ENCODE data around the gene PLA2G4C.

PLA2G4C gene

GRCh38 chr19:48110350-48110966, at the start of gene PLA2G4C:
Gene PLA2G4C, minus strand, starts transcription at chr19:48110817. Its CDS starts 4,288 bp downstream, at chr19:48106529.
- Histone ChIP-seq H3K27ac (ENCODE audit: low read length) (no peak within 1 kb of the TSS), H3K36me3 (ENCODE audit: insufficient read depth, low read depth, low read length) (peaks cover 11% of the 10 kb centered on the region), H3K4me3 (ENCODE audit: low read length) (peak within 1 kb of the TSS; percentile 78), H3K9ac (ENCODE audit: low read depth, low read length) (peak within 1 kb of the TSS; percentile 83; the same call in 1 of the 2 replicates), H3K4me1 (ENCODE audit: insufficient read depth, low read length) (no peaks in the 10 kb centered on the region; the same call in 1 of the 2 replicates), H3K27me3 (ENCODE audit: insufficient read depth, low read length) (peaks cover 7% of the 10 kb centered on the region; the same call in 1 of the 2 replicates), H3K9me3 (ENCODE audit: insufficient read depth, low read depth, low read length) (no peaks in the 10 kb centered on the region)

GRCh38 chr19:48158210-48158790, 47.7 kb upstream of the PLA2G4C start:
- no peaks in the 10 kb centered on the region for H3K9me3 ChIP-seq (ENCODE audit: insufficient read depth, low read depth, low read length)
- no peaks in the 10 kb centered on the region for H3K27me3 ChIP-seq (ENCODE audit: insufficient read depth, low read length)
- H3K4me1 ChIP-seq (ENCODE audit: insufficient read depth, low read length) = no peaks in the 10 kb centered on the region
- no peak overlapping the region for H3K4me3 ChIP-seq (ENCODE audit: low read length)
- no peak overlapping the region for H3K27ac ChIP-seq (ENCODE audit: low read length)
- no peak overlapping the region for H3K9ac ChIP-seq (ENCODE audit: low read depth, low read length)
- peaks cover 61% of the 10 kb centered on the region for H3K36me3 ChIP-seq (ENCODE audit: insufficient read depth, low read depth, low read length)

GRCh38 chr19:48154003-48154402, 43.4 kb upstream of the PLA2G4C start:
- Histone ChIP-seq H3K36me3 (ENCODE audit: insufficient read depth, low read depth, low read length) (peaks cover 65% of the 10 kb centered on the region), H3K9me3 (ENCODE audit: insufficient read depth, low read depth, low read length) (no peaks in the 10 kb centered on the region), H3K9ac (ENCODE audit: low read depth, low read length) (no peak overlapping the region), H3K27me3 (ENCODE audit: insufficient read depth, low read length) (no peaks in the 10 kb centered on the region), H3K27ac (ENCODE audit: low read length) (no peak overlapping the region), H3K4me1 (ENCODE audit: insufficient read depth, low read length) (no peaks in the 10 kb centered on the region), H3K4me3 (ENCODE audit: low read length) (no peak overlapping the region)

GRCh38 chr19:48152551-48152950, 41.9 kb upstream of the PLA2G4C start:
- Histone ChIP-seq H3K9me3 (ENCODE audit: insufficient read depth, low read depth, low read length) (no peaks in the 10 kb centered on the region), H3K36me3 (ENCODE audit: insufficient read depth, low read depth, low read length) (peaks cover 65% of the 10 kb centered on the region), H3K4me1 (ENCODE audit: insufficient read depth, low read length) (no peaks in the 10 kb centered on the region), H3K27ac (ENCODE audit: low read length) (no peak overlapping the region), H3K9ac (ENCODE audit: low read depth, low read length) (no peak overlapping the region), H3K4me3 (ENCODE audit: low read length) (no peak overlapping the region), H3K27me3 (ENCODE audit: insufficient read depth, low read length) (no peaks in the 10 kb centered on the region)

- no peaks in the 10 kb centered on the region for H3K9me3 ChIP-seq (ENCODE audit: insufficient read depth, low read depth, low read length)
- no peak overlapping the region for H3K9ac ChIP-seq (ENCODE audit: low read depth, low read length)
- peaks cover 79% of the 10 kb centered on the region for H3K36me3 ChIP-seq (ENCODE audit: insufficient read depth, low read depth, low read length)
- no peak overlapping the region for H3K27ac ChIP-seq (ENCODE audit: low read length)
- H3K4me3 ChIP-seq (ENCODE audit: low read length) = no peak overlapping the region
- no peaks in the 10 kb centered on the region for H3K4me1 ChIP-seq (ENCODE audit: insufficient read depth, low read length)
- no peaks in the 10 kb centered on the region for H3K27me3 ChIP-seq (ENCODE audit: insufficient read depth, low read length)
Observed at GRCh38 chr19:48149430-48149829, 38.8 kb upstream of the PLA2G4C start.

- H3K27me3 ChIP-seq (ENCODE audit: insufficient read depth, low read length) = no peaks in the 10 kb centered on the region
- no peak overlapping the region for H3K27ac ChIP-seq (ENCODE audit: low read length)
- peaks cover 88% of the 10 kb centered on the region for H3K36me3 ChIP-seq (ENCODE audit: insufficient read depth, low read depth, low read length)
- H3K4me3 ChIP-seq (ENCODE audit: low read length) = no peak overlapping the region
- no peaks in the 10 kb centered on the region for H3K4me1 ChIP-seq (ENCODE audit: insufficient read depth, low read length)
- no peak overlapping the region for H3K9ac ChIP-seq (ENCODE audit: low read depth, low read length)
- no peaks in the 10 kb centered on the region for H3K9me3 ChIP-seq (ENCODE audit: insufficient read depth, low read depth, low read length)
Observed at GRCh38 chr19:48148576-48148975, 38.0 kb upstream of the PLA2G4C start.

GRCh38 chr19:48147597-48148175, 37.1 kb upstream of the PLA2G4C start:
- no peak overlapping the region for H3K9ac ChIP-seq (ENCODE audit: low read depth, low read length)
- H3K36me3 ChIP-seq (ENCODE audit: insufficient read depth, low read depth, low read length) = peaks cover 97% of the 10 kb centered on the region
- no peaks in the 10 kb centered on the region for H3K4me1 ChIP-seq (ENCODE audit: insufficient read depth, low read length)
- H3K9me3 ChIP-seq (ENCODE audit: insufficient read depth, low read depth, low read length) = no peaks in the 10 kb centered on the region
- no peak overlapping the region for H3K4me3 ChIP-seq (ENCODE audit: low read length)
- H3K27ac ChIP-seq (ENCODE audit: low read length) = no peak overlapping the region
- no peaks in the 10 kb centered on the region for H3K27me3 ChIP-seq (ENCODE audit: insufficient read depth, low read length)

- no peaks in the 10 kb centered on the region for H3K4me1 ChIP-seq (ENCODE audit: insufficient read depth, low read length)
- no peaks in the 10 kb centered on the region for H3K27me3 ChIP-seq (ENCODE audit: insufficient read depth, low read length)
- H3K4me3 ChIP-seq (ENCODE audit: low read length) = no peak overlapping the region
- no peak overlapping the region for H3K27ac ChIP-seq (ENCODE audit: low read length)
- peaks cover 62% of the 10 kb centered on the region for H3K36me3 ChIP-seq (ENCODE audit: insufficient read depth, low read depth, low read length)
- no peaks in the 10 kb centered on the region for H3K9me3 ChIP-seq (ENCODE audit: insufficient read depth, low read depth, low read length)
- no peak overlapping the region for H3K9ac ChIP-seq (ENCODE audit: low read depth, low read length)
Observed at GRCh38 chr19:48139053-48139452, 28.4 kb upstream of the PLA2G4C start.

GRCh38 chr19:48137411-48137810, 26.8 kb upstream of the PLA2G4C start:
- H3K4me1 ChIP-seq (ENCODE audit: insufficient read depth, low read length) = no peaks in the 10 kb centered on the region
- H3K9me3 ChIP-seq (ENCODE audit: insufficient read depth, low read depth, low read length) = no peaks in the 10 kb centered on the region
- H3K36me3 ChIP-seq (ENCODE audit: insufficient read depth, low read depth, low read length) = peaks cover 57% of the 10 kb centered on the region
- no peak overlapping the region for H3K9ac ChIP-seq (ENCODE audit: low read depth, low read length)
- H3K27ac ChIP-seq (ENCODE audit: low read length) = no peak overlapping the region
- no peaks in the 10 kb centered on the region for H3K27me3 ChIP-seq (ENCODE audit: insufficient read depth, low read length)
- H3K4me3 ChIP-seq (ENCODE audit: low read length) = no peak overlapping the region

GRCh38 chr19:48136547-48136946, 25.9 kb upstream of the PLA2G4C start:
- peaks cover 61% of the 10 kb centered on the region for H3K36me3 ChIP-seq (ENCODE audit: insufficient read depth, low read depth, low read length)
- no peaks in the 10 kb centered on the region for H3K27me3 ChIP-seq (ENCODE audit: insufficient read depth, low read length)
- H3K27ac ChIP-seq (ENCODE audit: low read length) = no peak overlapping the region

GRCh38 chr19:48135411-48135810, 24.8 kb upstream of the PLA2G4C start:
- Histone ChIP-seq H3K4me1 (ENCODE audit: insufficient read depth, low read length) (no peaks in the 10 kb centered on the region), H3K4me3 (ENCODE audit: low read length) (no peak overlapping the region), H3K9ac (ENCODE audit: low read depth, low read length) (no peak overlapping the region), H3K36me3 (ENCODE audit: insufficient read depth, low read depth, low read length) (peaks cover 66% of the 10 kb centered on the region), H3K27ac (ENCODE audit: low read length) (no peak overlapping the region), H3K27me3 (ENCODE audit: insufficient read depth, low read length) (no peaks in the 10 kb centered on the region), H3K9me3 (ENCODE audit: insufficient read depth, low read depth, low read length) (no peaks in the 10 kb centered on the region)

More at GRCh38 chr19:48136547-48136946, 25.9 kb upstream of the PLA2G4C start:
- Histone ChIP-seq H3K9ac (ENCODE audit: low read depth, low read length) (no peak overlapping the region), H3K9me3 (ENCODE audit: insufficient read depth, low read depth, low read length) (no peaks in the 10 kb centered on the region), H3K4me1 (ENCODE audit: insufficient read depth, low read length) (no peaks in the 10 kb centered on the region), H3K4me3 (ENCODE audit: low read length) (no peak overlapping the region)

- H3K9me3 ChIP-seq (ENCODE audit: insufficient read depth, low read depth, low read length) = no peaks in the 10 kb centered on the region
- H3K36me3 ChIP-seq (ENCODE audit: insufficient read depth, low read depth, low read length) = peaks cover 77% of the 10 kb centered on the region
- no peak overlapping the region for H3K4me3 ChIP-seq (ENCODE audit: low read length)
- H3K27ac ChIP-seq (ENCODE audit: low read length) = no peak overlapping the region
- H3K9ac ChIP-seq (ENCODE audit: low read depth, low read length) = no peak overlapping the region
- no peaks in the 10 kb centered on the region for H3K27me3 ChIP-seq (ENCODE audit: insufficient read depth, low read length)
- no peaks in the 10 kb centered on the region for H3K4me1 ChIP-seq (ENCODE audit: insufficient read depth, low read length)
Observed at GRCh38 chr19:48133094-48133493, 22.5 kb upstream of the PLA2G4C start.
